GM12878 (cell line): Measurements from ENCODE around the gene GIMAP6.

Experiments used
- CHD2 ChIP-seq: IDR thresholded peaks from 2 replicates; pipeline ENCODE4 v1.6.1; 2011; ENCODE audit warnings: low read depth, low read length, improper control_type of control experiment, borderline replicate concordance
- FOXM1 ChIP-seq: IDR thresholded peaks from 2 replicates; pipeline ENCODE4 v1.6.1; 2012; ENCODE audit warnings: low read depth, mild to moderate bottlenecking, inconsistent platforms, low read length, moderate library complexity
- JUNB ChIP-seq: IDR thresholded peaks from 2 replicates; pipeline ENCODE4 v1.6.1; 2016; ENCODE audit warnings: antibody characterized with exemption, mild to moderate bottlenecking
- POLR2A ChIP-seq: IDR thresholded peaks from 2 replicates; pipeline ENCODE4 v1.6.1; 2011; ENCODE audit warnings: low read depth, mild to moderate bottlenecking, low read length
- TAF1 ChIP-seq: IDR thresholded peaks from 2 replicates; pipeline ENCODE4 v1.6.1; 2011; ENCODE audit warnings: mild to moderate bottlenecking, low read depth, low read length, borderline replicate concordance
- ZNF217 ChIP-seq: fragments of 450-650 bp; IDR thresholded peaks from 2 replicates; pipeline ENCODE4 v1.6.1; 2017; ENCODE audit warnings: antibody characterized with exemption, mild to moderate bottlenecking
- TF ChIP-seq, protein P1 (sequence below): IDR thresholded peaks from 2 replicates; pipeline ENCODE4 v1.6.1; 2012; ENCODE audit warnings: mild to moderate bottlenecking, low read depth, low read length

DNA sequence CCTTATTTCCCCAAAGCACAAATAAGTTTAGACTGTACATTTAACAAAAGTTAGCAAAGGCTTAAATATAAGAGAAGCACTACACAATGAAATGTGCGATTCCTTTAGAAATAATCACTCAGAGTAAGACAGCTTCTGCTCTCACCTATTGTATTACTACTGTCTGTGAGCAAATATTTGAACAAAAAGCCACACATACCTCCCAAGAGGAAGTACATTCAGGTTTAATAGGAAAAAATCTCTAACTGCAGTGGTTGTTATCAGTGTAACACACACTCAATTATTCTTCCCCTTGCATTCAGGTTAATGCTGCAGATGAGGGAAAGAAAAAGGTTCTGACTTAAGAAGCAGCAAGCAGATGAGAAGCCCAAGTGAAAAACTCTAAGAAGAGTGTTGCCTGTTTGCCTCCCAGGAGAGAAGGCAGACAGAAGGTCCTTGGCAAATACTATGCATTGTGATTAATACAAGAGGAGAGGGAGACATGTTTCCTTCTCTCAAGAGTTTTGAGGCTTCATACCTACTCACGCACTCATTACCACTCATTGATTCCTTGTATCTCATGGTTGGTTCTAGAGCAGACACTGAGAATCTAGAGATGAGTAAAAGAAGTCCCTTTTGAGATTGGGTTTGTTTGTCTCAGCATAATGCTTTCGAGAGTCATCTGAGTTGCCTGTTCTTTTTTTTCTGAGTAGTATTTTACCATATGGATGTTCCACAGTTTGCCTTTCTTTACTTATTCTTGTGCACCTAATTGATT is 51.4 kb downstream of the GIMAP6 start:
- TF ChIP-seq ZNF217: no peak
- TF ChIP-seq, protein P1, sequence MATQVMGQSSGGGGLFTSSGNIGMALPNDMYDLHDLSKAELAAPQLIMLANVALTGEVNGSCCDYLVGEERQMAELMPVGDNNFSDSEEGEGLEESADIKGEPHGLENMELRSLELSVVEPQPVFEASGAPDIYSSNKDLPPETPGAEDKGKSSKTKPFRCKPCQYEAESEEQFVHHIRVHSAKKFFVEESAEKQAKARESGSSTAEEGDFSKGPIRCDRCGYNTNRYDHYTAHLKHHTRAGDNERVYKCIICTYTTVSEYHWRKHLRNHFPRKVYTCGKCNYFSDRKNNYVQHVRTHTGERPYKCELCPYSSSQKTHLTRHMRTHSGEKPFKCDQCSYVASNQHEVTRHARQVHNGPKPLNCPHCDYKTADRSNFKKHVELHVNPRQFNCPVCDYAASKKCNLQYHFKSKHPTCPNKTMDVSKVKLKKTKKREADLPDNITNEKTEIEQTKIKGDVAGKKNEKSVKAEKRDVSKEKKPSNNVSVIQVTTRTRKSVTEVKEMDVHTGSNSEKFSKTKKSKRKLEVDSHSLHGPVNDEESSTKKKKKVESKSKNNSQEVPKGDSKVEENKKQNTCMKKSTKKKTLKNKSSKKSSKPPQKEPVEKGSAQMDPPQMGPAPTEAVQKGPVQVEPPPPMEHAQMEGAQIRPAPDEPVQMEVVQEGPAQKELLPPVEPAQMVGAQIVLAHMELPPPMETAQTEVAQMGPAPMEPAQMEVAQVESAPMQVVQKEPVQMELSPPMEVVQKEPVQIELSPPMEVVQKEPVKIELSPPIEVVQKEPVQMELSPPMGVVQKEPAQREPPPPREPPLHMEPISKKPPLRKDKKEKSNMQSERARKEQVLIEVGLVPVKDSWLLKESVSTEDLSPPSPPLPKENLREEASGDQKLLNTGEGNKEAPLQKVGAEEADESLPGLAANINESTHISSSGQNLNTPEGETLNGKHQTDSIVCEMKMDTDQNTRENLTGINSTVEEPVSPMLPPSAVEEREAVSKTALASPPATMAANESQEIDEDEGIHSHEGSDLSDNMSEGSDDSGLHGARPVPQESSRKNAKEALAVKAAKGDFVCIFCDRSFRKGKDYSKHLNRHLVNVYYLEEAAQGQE: no peak
- TF ChIP-seq FOXM1: no peak
- no peak for TF ChIP-seq CHD2
- TF ChIP-seq POLR2A: no peak
- TF ChIP-seq JUNB: no peak
- TF ChIP-seq TAF1: no peak
